OCI-LY1 (cell line): ENCODE measurements around the gene PLPP7.

Source experiments
- CTCF ChIP-seq: fragments of 200-600 bp; sonication (generic), shearing (Covaris generic); IDR thresholded peaks from 2 replicates; pipeline ENCODE4 v1.5.1; 2017; ENCODE audit warnings: mild to moderate bottlenecking, antibody characterized with exemption, low read length, moderate library complexity, mixed read lengths
- EZH2 ChIP-seq: fragments of 200-600 bp; sonication (generic), shearing (Covaris generic); IDR thresholded peaks from 2 replicates; pipeline ENCODE4 v1.8.0; 2017; ENCODE audit warnings: borderline replicate concordance, mixed run types, mild to moderate bottlenecking, antibody characterized with exemption, low read length, moderate library complexity, mixed read lengths

- no peak for TF ChIP-seq CTCF
- no peak for TF ChIP-seq EZH2
Observed at GRCh38 chr9:131308906-131309529, 19.5 kb downstream of the PLPP7 start.
